ENCODE measurements around the gene PTPRU.

Gene PTPRU

GRCh38 chr1:29372108-29372507, 135.8 kb downstream of the PTPRU start:
- no peaks in the 10 kb centered on the region for H3K4me1 ChIP-seq (ENCODE audit: control insufficient read depth, insufficient read depth, low read length)
- no peaks in the 10 kb centered on the region for H3K9me3 ChIP-seq (ENCODE audit: control insufficient read depth, insufficient read depth, low read depth, low read length)
- ChIA-PET CTCF (interaction anchor here (1.0 kb wide), 1 partner anchor 421 kb away, joined by 3 read pairs; no protein-coding TSS in a partner anchor), POLR2A (no interaction called here)
- no peak overlapping the region for H3K4me3 ChIP-seq (ENCODE audit: low read depth, low read length)
- no peaks in the 10 kb centered on the region for H3K36me3 ChIP-seq (ENCODE audit: control insufficient read depth in 2 of 2, insufficient read depth in 1 of 2, low read length in 2 of 2)
- H3K27ac ChIP-seq (ENCODE audit: extremely low read depth, low read depth, low read length) = no peak overlapping the region
- TF ChIP-seq ZNF138 (tag by site-specific recombination; IDR thresholded peaks at IDR 0.05; ENCODE audit: borderline replicate concordance) (no peak), ZFP41 (tag by site-specific recombination; IDR thresholded peaks at IDR 0.05; ENCODE audit: borderline replicate concordance) (no peak)
